Activated B cell treated with CpG ODN at 0.5 μM for 24 hours (primary cell): ENCODE measurements around the gene RASA3. TPM values are rescaled to one million over a fixed set of nuclear protein-coding genes. Genes with fewer than 3 reads are reported as not detected.
"Not testable (repeated sequence)": the region's sequence is repeated elsewhere in the genome, so short reads cannot be mapped to it uniquely, and the experiment has no call there.

Source experiments
- ATAC-seq: fragments of 200-7000 bp; cut with Tn5 transposase; one replicate; pipeline ENCODE4 v1.10.0; 2021; ENCODE audit warnings: low read depth, mild to moderate bottlenecking, moderate library complexity
- CTCF ChIA-PET: fragments of 350-600 bp; sonication (Branson Sonifier 250); formaldehyde crosslinking; loops from one replicate; lab custom pipeline; 2021; ENCODE audit warnings: antibody characterized with exemption; lab: Charles Lee
- POLR2A ChIA-PET: fragments of 350-600 bp; sonication (Branson Sonifier 250); formaldehyde crosslinking; loops from one replicate; lab custom pipeline; 2021; ENCODE audit warnings: antibody characterized with exemption; lab: Charles Lee
- DNase-seq: peaks from one replicate; pipeline ENCODE4 v3.0.0; 2022
- H3K27ac Mint-ChIP-seq: one replicate; pipeline ENCODE4 v1.8.0; 2020; ENCODE audit warnings: mixed read lengths
- H3K27me3 Mint-ChIP-seq: one replicate; pipeline ENCODE4 v1.8.0; 2021; ENCODE audit warnings: mixed read lengths
- H3K36me3 Mint-ChIP-seq: one replicate; pipeline ENCODE4 v1.8.0; 2021; ENCODE audit warnings: low read depth, mixed read lengths
- H3K4me1 Mint-ChIP-seq: one replicate; pipeline ENCODE4 v1.8.0; 2021; ENCODE audit warnings: mixed read lengths
- H3K4me3 Mint-ChIP-seq: one replicate; pipeline ENCODE4 v1.8.0; 2020; ENCODE audit warnings: mild to moderate bottlenecking, mixed read lengths
- H3K9me3 Mint-ChIP-seq: one replicate; pipeline ENCODE4 v1.8.0; 2020; ENCODE audit warnings: mixed read lengths
- intact Hi-C: fragments of 100-400 bp; cut with micrococcal nuclease; formaldehyde crosslinking; loops from one replicate; pipeline ENCODE4 v1.15.1; 2024
- total RNA-seq: library from RNA; stranded (reverse); gene quantifications from 2 replicates; pipeline ENCODE4 v1.2.3, GENCODE V29; 2022
- TF ChIP-seq, protein P1 (sequence below): fragments of 200-600 bp; IDR thresholded peaks from one replicate; pipeline ENCODE4 v1.8.0; 2022; ENCODE audit warnings: antibody characterized with exemption, mild to moderate bottlenecking

The RASA3 gene
- total RNA-seq, 1 donor from 2014 or later = 20.4 TPM

DNA sequence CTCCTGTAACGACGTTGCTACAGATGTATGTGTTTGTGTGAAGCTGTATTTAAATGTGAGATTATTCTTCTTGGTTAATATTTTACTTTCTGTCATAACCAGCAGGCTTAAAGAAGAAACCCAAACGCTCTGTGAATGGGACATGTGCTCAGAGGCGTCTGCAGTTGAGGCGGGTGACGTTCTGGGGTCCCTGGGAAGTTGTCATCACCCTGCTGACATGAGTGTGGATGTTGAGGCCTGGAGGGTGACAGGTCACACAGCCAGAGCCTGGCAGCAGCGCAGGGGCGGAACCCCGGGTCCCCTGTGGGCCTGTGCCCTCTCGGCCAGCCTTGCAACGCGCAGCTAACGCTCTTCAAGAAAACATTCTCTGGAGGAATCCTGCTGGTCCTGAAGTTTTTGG, 16.6 kb downstream of the RASA3 start:
- DNase-seq (no peak), ATAC-seq (no peak)
- H3K36me3 Mint-ChIP-seq = peaks cover 16% of the 10 kb centered on the region
- no peaks in the 10 kb centered on the region for H3K9me3 Mint-ChIP-seq
- no peaks in the 10 kb centered on the region for H3K27me3 Mint-ChIP-seq
- H3K4me3 Mint-ChIP-seq = peak overlapping the region; percentile 24
- TF ChIP-seq, protein P1, sequence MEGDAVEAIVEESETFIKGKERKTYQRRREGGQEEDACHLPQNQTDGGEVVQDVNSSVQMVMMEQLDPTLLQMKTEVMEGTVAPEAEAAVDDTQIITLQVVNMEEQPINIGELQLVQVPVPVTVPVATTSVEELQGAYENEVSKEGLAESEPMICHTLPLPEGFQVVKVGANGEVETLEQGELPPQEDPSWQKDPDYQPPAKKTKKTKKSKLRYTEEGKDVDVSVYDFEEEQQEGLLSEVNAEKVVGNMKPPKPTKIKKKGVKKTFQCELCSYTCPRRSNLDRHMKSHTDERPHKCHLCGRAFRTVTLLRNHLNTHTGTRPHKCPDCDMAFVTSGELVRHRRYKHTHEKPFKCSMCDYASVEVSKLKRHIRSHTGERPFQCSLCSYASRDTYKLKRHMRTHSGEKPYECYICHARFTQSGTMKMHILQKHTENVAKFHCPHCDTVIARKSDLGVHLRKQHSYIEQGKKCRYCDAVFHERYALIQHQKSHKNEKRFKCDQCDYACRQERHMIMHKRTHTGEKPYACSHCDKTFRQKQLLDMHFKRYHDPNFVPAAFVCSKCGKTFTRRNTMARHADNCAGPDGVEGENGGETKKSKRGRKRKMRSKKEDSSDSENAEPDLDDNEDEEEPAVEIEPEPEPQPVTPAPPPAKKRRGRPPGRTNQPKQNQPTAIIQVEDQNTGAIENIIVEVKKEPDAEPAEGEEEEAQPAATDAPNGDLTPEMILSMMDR = no peak
- intact Hi-C loops = no loop called here
- ChIA-PET CTCF (no interaction called here), POLR2A (interaction anchor here (1.4 kb wide), 1 partner anchor 12 kb away, joined by 3 read pairs; no protein-coding TSS in a partner anchor)
- peak overlapping the region; percentile 88 for H3K27ac Mint-ChIP-seq
- peaks cover 45% of the 10 kb centered on the region for H3K4me1 Mint-ChIP-seq

GRCh38 chr13:114115191-114115671, 17.2 kb downstream of the RASA3 start:
- Mint-ChIP-seq H3K4me3 (peak overlapping the region; percentile 24), H3K4me1 (peaks cover 46% of the 10 kb centered on the region), H3K27ac (peak overlapping the region; percentile 88), H3K27me3 (no peaks in the 10 kb centered on the region), H3K9me3 (no peaks in the 10 kb centered on the region), H3K36me3 (peaks cover 20% of the 10 kb centered on the region)
- DNase-seq (no peak), ATAC-seq (peak; percentile 57)
- TF ChIP-seq, protein P1 = no peak
- POLR2A ChIA-PET = interaction anchor here (1.4 kb wide), 1 partner anchor 13 kb away, joined by 3 read pairs; no protein-coding TSS in a partner anchor
- intact Hi-C loops = no loop called here
- CTCF ChIA-PET = no interaction called here

- peaks cover 20% of the 10 kb centered on the region for H3K36me3 Mint-ChIP-seq
Observed at GRCh38 chr13:114114666-114115065, 17.8 kb downstream of the RASA3 start.

DNA sequence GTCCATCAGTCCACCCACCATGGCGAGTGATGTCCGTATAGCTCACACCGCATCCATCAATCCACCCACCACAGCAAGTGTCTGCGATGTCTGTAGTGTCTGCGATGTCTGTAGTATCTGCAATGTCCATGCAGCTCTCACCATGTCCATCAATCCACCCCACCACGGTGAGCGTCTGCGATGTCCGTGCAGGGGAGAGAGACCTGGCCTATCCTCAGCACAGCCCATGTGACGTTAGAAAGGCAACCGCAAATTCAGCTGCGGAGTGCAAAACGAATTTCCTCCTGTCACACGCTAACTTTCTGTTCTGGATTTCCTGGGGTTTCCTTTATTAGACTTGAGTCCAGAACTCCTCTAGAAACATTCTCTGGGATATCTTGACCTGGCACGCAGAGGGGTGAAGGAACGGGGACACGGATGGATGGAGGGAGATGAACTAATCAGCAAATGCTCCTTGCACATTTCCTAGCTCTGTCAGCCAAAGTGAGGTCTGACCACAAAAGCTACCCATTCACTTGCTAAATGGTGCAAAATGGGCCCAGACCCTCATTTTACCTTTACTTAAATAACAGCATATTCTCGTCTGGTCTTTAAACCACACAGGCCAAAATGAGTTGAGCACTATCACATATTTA, 18.3 kb downstream of the RASA3 start:
- H3K4me3 Mint-ChIP-seq = no peak overlapping the region
- intact Hi-C loops = loop anchor here (5.0 kb wide), 1 partner anchor 622 kb away; the partner anchor contains the start of gene DCUN1D2
- H3K4me1 Mint-ChIP-seq = peaks cover 54% of the 10 kb centered on the region
- DNase-seq (no peak), ATAC-seq (no peak)
- TF ChIP-seq, protein P1 = no peak
- no peaks in the 10 kb centered on the region for H3K9me3 Mint-ChIP-seq
- no peaks in the 10 kb centered on the region for H3K27me3 Mint-ChIP-seq
- H3K27ac Mint-ChIP-seq = peak overlapping the region; percentile 47
- ChIA-PET POLR2A (no interaction called here), CTCF (no interaction called here)
- peaks cover 20% of the 10 kb centered on the region for H3K36me3 Mint-ChIP-seq

More at GRCh38 chr13:114114666-114115065, 17.8 kb downstream of the RASA3 start:
- H3K27me3 Mint-ChIP-seq, H3K9me3 Mint-ChIP-seq, H3K4me3 Mint-ChIP-seq, ATAC-seq, CTCF ChIA-PET, DNase-seq: not testable (repeated sequence)
- intact Hi-C loops = loop anchor here (5.0 kb wide), 1 partner anchor 622 kb away; the partner anchor contains the start of gene DCUN1D2
- POLR2A ChIA-PET = interaction anchor here (1.4 kb wide), 1 partner anchor 14 kb away, joined by 3 read pairs; no protein-coding TSS in a partner anchor
- peak overlapping the region; percentile 27 for H3K27ac Mint-ChIP-seq
- peaks cover 52% of the 10 kb centered on the region for H3K4me1 Mint-ChIP-seq

GRCh38 chr13:114113395-114113794, 19.0 kb downstream of the RASA3 start:
- Mint-ChIP-seq H3K36me3 (peaks cover 23% of the 10 kb centered on the region), H3K4me1 (peaks cover 53% of the 10 kb centered on the region)
- ATAC-seq, DNase-seq, H3K27me3 Mint-ChIP-seq, CTCF ChIA-PET, H3K4me3 Mint-ChIP-seq, H3K9me3 Mint-ChIP-seq, H3K27ac Mint-ChIP-seq: not testable (repeated sequence)
- POLR2A ChIA-PET = interaction anchor here (1.4 kb wide), 1 partner anchor 48 kb away, joined by 3 read pairs; no protein-coding TSS in a partner anchor
- intact Hi-C loops = loop anchor here (5.0 kb wide), 1 partner anchor 621 kb away; the partner anchor contains the start of gene DCUN1D2

- Mint-ChIP-seq H3K9me3 (no peaks in the 10 kb centered on the region), H3K27ac (no peak overlapping the region), H3K27me3 (no peaks in the 10 kb centered on the region), H3K36me3 (peaks cover 25% of the 10 kb centered on the region), H3K4me3 (no peak overlapping the region), H3K4me1 (peaks cover 48% of the 10 kb centered on the region)
- DNase-seq = no peak
- ChIA-PET POLR2A (interaction anchor here (1.4 to 1.9 kb wide), 2 partner anchors 47 to 64 kb away, joined by 3 to 5 read pairs; no protein-coding TSS in a partner anchor), CTCF (no interaction called here)
- no peak for ATAC-seq
- intact Hi-C loops = loop anchor here (5.0 kb wide), 1 partner anchor 621 kb away; the partner anchor contains the start of gene DCUN1D2
- TF ChIP-seq, protein P1 = no peak
Observed at GRCh38 chr13:114112826-114113322, 19.5 kb downstream of the RASA3 start.
